K562 (cell line): Measurements from ENCODE around the gene TGFB2. TPM values are rescaled to one million over a fixed set of nuclear protein-coding genes. Genes with fewer than 3 reads are reported as not detected.

ENCODE experiments used
- ATAC-seq: fragments of 200-7000 bp; cut with Tn5 transposase; 3 replicates; pipeline ENCODE4 v1.9.1; 2020; ENCODE audit warnings: moderate library complexity
- BruUV-seq: library from RNA; stranded (reverse); fragments of 400-500 nt; replicated peaks from 2 replicates; lab custom pipeline; 2021; lab: Mats Ljungman, UMichigan
- CTCF ChIA-PET: fragments of 300-600 bp; formaldehyde crosslinking; extraction: SDS; loops from one replicate; lab custom pipeline; 2021; ENCODE audit warnings: low intra/inter-chr PET ratio; lab: Yijun Ruan, JAX
- POLR2A ChIA-PET: fragments of 300-600, 350-650 bp; sonication (Branson Sonifier 250); formaldehyde crosslinking; extraction: SDS; loops from one replicate; lab custom pipeline; 2021; ENCODE audit warnings: antibody characterized with exemption, inconsistent platforms; lab: Yijun Ruan, JAX
- DNase-seq, 4 experiments: peaks; one replicate each; pipeline versions ENCODE4 v3.0.0 to v3.0.0-alpha.2; 2011 to 2018; ENCODE audit warnings: low spot score in 3 of 4, mixed read lengths in 3 of 4; ENCODE audit errors: extremely low read depth in 1 of 4
- FAIRE-seq: peaks from 2 replicates; lab custom pipeline; 2011; peaks lifted over from hg19 to GRCh38; lab: Jason Lieb, UNC
- H2AFZ ChIP-seq: 2 replicates; pipeline ENCODE4 v1.6.0; 2011; ENCODE audit warnings: low read depth, low read length, control low read depth, inconsistent platforms
- H3K27ac ChIP-seq: fragments of 200-600 bp; 3 replicates; pipeline ENCODE4 v1.8.0; 2011; ENCODE audit warnings: low read depth, mild to moderate bottlenecking, control low read depth, inconsistent platforms, low read length, moderate library complexity, mixed read lengths; ENCODE audit errors: extremely low read depth
- H3K27me3 ChIP-seq, 2 experiments: fragments of 300-600 bp in 1 of 2; 2 replicates in 1 of 2; 3 replicates in 1 of 2; pipeline versions ENCODE4 v1.6.0 to v1.8.0; 2011; ENCODE audit warnings: inconsistent platforms in 2 of 2, low read length in 2 of 2, mild to moderate bottlenecking in 1 of 2, mixed read lengths in 1 of 2, moderate library complexity in 1 of 2; ENCODE audit not compliant: control insufficient read depth in 2 of 2, insufficient read depth in 2 of 2
- H3K36me3 ChIP-seq: fragments of 300-600 bp; 3 replicates; pipeline ENCODE4 v1.8.0; 2011; ENCODE audit warnings: mild to moderate bottlenecking, low read length, inconsistent platforms; ENCODE audit not compliant: control insufficient read depth, insufficient read depth
- H3K4me1 ChIP-seq, 2 experiments: fragments of 200-600 bp in 1 of 2; replicated peaks in 1 of 2; 2 replicates in 1 of 2; 3 replicates in 1 of 2; pipeline versions ENCODE4 v1.5.1 to v1.8.0; 2011; ENCODE audit warnings: inconsistent platforms in 2 of 2, low read length in 2 of 2, mild to moderate bottlenecking in 1 of 2, mixed read lengths in 1 of 2, moderate library complexity in 1 of 2; ENCODE audit not compliant: control insufficient read depth in 2 of 2, insufficient read depth in 2 of 2
- H3K4me2 ChIP-seq: 2 replicates; pipeline ENCODE4 v1.6.1; 2011; ENCODE audit warnings: low read length, control low read depth, inconsistent platforms, mixed read lengths; ENCODE audit not compliant: insufficient read depth
- H3K4me3 ChIP-seq: fragments of 200-600 bp; sonication (generic), shearing (Covaris generic); 2 replicates; pipeline ENCODE4 v1.5.1; 2016; ENCODE audit warnings: control low read depth, inconsistent platforms
- H3K79me2 ChIP-seq: fragments of 200-600 bp; 3 replicates; pipeline ENCODE4 v1.8.0; 2011; ENCODE audit warnings: low read length, inconsistent platforms; ENCODE audit not compliant: control insufficient read depth, insufficient read depth
- H3K9ac ChIP-seq, 2 experiments: 2 replicates each; pipeline versions ENCODE4 v1.6.0 to v1.6.1; 2011; ENCODE audit warnings: low read depth in 2 of 2, low read length in 2 of 2, control low read depth in 1 of 2, inconsistent platforms in 1 of 2, mild to moderate bottlenecking in 1 of 2, mixed read lengths in 1 of 2; ENCODE audit not compliant: insufficient read depth in 1 of 2
- H3K9me1 ChIP-seq: one replicate; pipeline ENCODE4 v1.6.0; 2011; ENCODE audit warnings: inconsistent platforms, mild to moderate bottlenecking, low read length, moderate library complexity; ENCODE audit not compliant: control insufficient read depth, insufficient read depth
- H3K9me3 ChIP-seq: replicated peaks from 2 replicates; pipeline ENCODE4 v1.5.1; 2011; ENCODE audit warnings: low read depth, low read length, inconsistent platforms; ENCODE audit not compliant: control insufficient read depth, insufficient read depth
- H4K20me1 ChIP-seq: replicated peaks from 2 replicates; pipeline ENCODE4 v1.6.1; 2011; ENCODE audit warnings: low read length, inconsistent platforms, mixed read lengths; ENCODE audit not compliant: control insufficient read depth, insufficient read depth
- CCNT2 ChIP-seq: IDR thresholded peaks from 2 replicates; pipeline ENCODE4 v1.6.1; 2011; ENCODE audit warnings: borderline replicate concordance, low read depth, mild to moderate bottlenecking, moderate library complexity, mixed read lengths, low read length; ENCODE audit not compliant: insufficient read length; ENCODE audit errors: extremely low read depth
- HDGF ChIP-seq: fragments of 450-650 bp; IDR thresholded peaks from 2 replicates; pipeline ENCODE4 v1.6.1; 2016
- L3MBTL2 ChIP-seq: fragments of 450-650 bp; IDR thresholded peaks from 2 replicates; pipeline ENCODE4 v1.6.1; 2016; ENCODE audit warnings: mild to moderate bottlenecking, moderate library complexity
- MCM2 ChIP-seq: fragments of 450-650 bp; IDR thresholded peaks from 2 replicates; pipeline ENCODE4 v1.6.1; 2017; ENCODE audit warnings: low read depth, mild to moderate bottlenecking
- NR2F6 ChIP-seq: fragments of 450-650 bp; formaldehyde crosslinking; IDR thresholded peaks from 2 replicates; pipeline ENCODE4 v1.4.0; 2020; ENCODE audit warnings: mild to moderate bottlenecking
- PHB ChIP-seq: fragments of 250-450 bp; sonication (Bioruptor Pico); IDR thresholded peaks from 2 replicates; pipeline ENCODE4 v1.5.0; 2021
- RB1 ChIP-seq: fragments of 450-650 bp; IDR thresholded peaks from 2 replicates; pipeline ENCODE4 v1.6.1; 2017; ENCODE audit warnings: low read depth, mild to moderate bottlenecking
- SAFB ChIP-seq: fragments of 200-400 bp; formaldehyde crosslinking; IDR thresholded peaks from 2 replicates; pipeline ENCODE4 v1.6.1; 2017; ENCODE audit warnings: low read depth, low read length, borderline replicate concordance
- SMARCA4 ChIP-seq: fragments of 450-650 bp; IDR thresholded peaks from 2 replicates; pipeline ENCODE4 v1.6.1; 2016
- SREBF2 ChIP-seq: sonication (generic); formaldehyde crosslinking; IDR thresholded peaks from 2 replicates; pipeline ENCODE4 v1.4.0; 2020; ENCODE audit warnings: mild to moderate bottlenecking, missing genetic modification reagents
- SRF ChIP-seq, 2 experiments: fragments of 250-450, 450-650 bp in 1 of 2; sonication (Bioruptor Pico) in 1 of 2; sonication (generic) in 1 of 2; formaldehyde crosslinking; IDR thresholded peaks; 2 replicates each; pipeline versions ENCODE4 v1.5.0 to v1.5.1; 2020 to 2022; ENCODE audit warnings: mild to moderate bottlenecking in 1 of 2, missing genetic modification reagents in 1 of 2
- YBX1 ChIP-seq: fragments of 450-650 bp; IDR thresholded peaks from 2 replicates; pipeline ENCODE4 v1.7.1; 2016; ENCODE audit warnings: mild to moderate bottlenecking
- ZC3H11A ChIP-seq: IDR thresholded peaks from 2 replicates; pipeline ENCODE4 v1.6.1; 2012; ENCODE audit warnings: low read depth, low read length, improper control_type of control experiment
- ZNF124 ChIP-seq: sonication (generic); formaldehyde crosslinking; IDR thresholded peaks from 2 replicates; pipeline ENCODE4 v1.8.1; 2022; ENCODE audit warnings: missing genetic modification reagents
- ZNF584 ChIP-seq: fragments of 200-800 bp; sonication (Bioruptor generic); IDR thresholded peaks from 2 replicates; pipeline ENCODE4 v1.6.1; 2016; ENCODE audit warnings: low read depth, mild to moderate bottlenecking, missing genetic modification characterization, missing compliant biosample characterization
- WGBS: fragments of 100-300 bp; shearing (Covaris generic); methylation state at CpG from one replicate; pipeline ENCODE4 v1.1.6; 2016; ENCODE audit warnings: low coverage, mixed read lengths; ENCODE audit not compliant: insufficient coverage; ENCODE audit errors: missing lambda C conversion rate; 5-methylcytosine and 5-hydroxymethylcytosine counted together
- in situ Hi-C: fragments of 300-500 bp; cut with MboI; formaldehyde crosslinking; loops from 4 replicates; pipeline ENCODE4 v1.15.0; 2018; ENCODE audit warnings: inconsistent platforms, mixed read lengths
- intact Hi-C: fragments of 100-400 bp; cut with micrococcal nuclease; formaldehyde crosslinking; loops from 2 replicates; pipeline ENCODE4 v1.14.2; 2022
- polyA plus RNA-seq, 8 experiments: library from polyadenylated mRNA; depleted of rRNA in 4 of 8; stranded (reverse) in 5 of 8; unstranded in 3 of 8; fragments of >200 nt; fragmentation: Nextera tagmentation in 2 of 8; fragmentation: Illumina TruSeq in 1 of 8; extraction: Ambion mirVana in 2 of 8; extraction: Trizol in 1 of 8; gene quantifications; 2 replicates each; pipeline versions ENCODE4 v1.2.1 to v1.2.3, GENCODE V29; 2011 to 2014; ENCODE audit warnings: inconsistent platforms in 1 of 8, missing spikeins in 1 of 8
- total RNA-seq, 7 experiments: library from RNA; depleted of rRNA in 6 of 7; stranded (reverse); fragments of >200 nt in 6 of 7; fragmentation: Illumina TruSeq in 2 of 7; extraction: Trizol in 2 of 7; gene quantifications; 2 replicates each; pipeline versions ENCODE4 v1.2.1 to v1.2.3, GENCODE V29; 2011 to 2021; ENCODE audit warnings: low replicate concordance in 1 of 7
- TF ChIP-seq, protein P1 (sequence below): IDR thresholded peaks from 2 replicates; pipeline ENCODE4 v1.6.1; 2014; ENCODE audit warnings: antibody characterized with exemption
- TF ChIP-seq, protein P2 (sequence below): sonication (generic); formaldehyde crosslinking; IDR thresholded peaks from 2 replicates; pipeline ENCODE4 v1.9.0; 2022; ENCODE audit warnings: mild to moderate bottlenecking, missing genetic modification reagents
- TF ChIP-seq, protein P3 (sequence below): sonication (generic); formaldehyde crosslinking; IDR thresholded peaks from 2 replicates; pipeline ENCODE4 v1.8.0; 2023; ENCODE audit warnings: mild to moderate bottlenecking, missing genetic modification reagents
- TF ChIP-seq, protein P4 (sequence below): sonication (generic); formaldehyde crosslinking; IDR thresholded peaks from 2 replicates; pipeline ENCODE4 v1.8.0; 2022; ENCODE audit warnings: mild to moderate bottlenecking, missing genetic modification reagents

TGFB2 gene
- total and polyA plus RNA-seq, 9 of the 15 experiments (the other 6 are each of a cell fraction or from before 2014, with no cell fraction given), result 0.03 to 0.41 (median 0.11) TPM; not detected in 3

DNA sequence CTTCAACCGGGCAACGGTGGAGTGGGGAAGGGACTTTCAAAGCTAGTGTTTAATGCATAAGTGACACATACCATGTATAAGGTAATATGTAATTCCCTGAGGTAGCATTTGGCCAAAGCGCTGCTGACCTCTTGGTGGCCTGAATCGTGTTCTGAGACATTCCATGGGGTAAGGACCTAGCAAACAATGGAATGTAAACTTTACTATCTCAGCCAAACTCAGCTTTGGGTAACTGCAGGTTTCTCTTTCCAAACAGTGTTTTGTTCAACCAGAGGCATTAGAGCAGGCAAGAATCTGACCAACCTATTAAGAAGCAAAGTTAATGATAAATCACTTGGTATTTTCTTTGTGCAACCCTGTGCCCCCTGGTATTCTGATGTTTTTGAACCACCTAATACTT lies 22.0 kb downstream of the TGFB2 start:
- no peak overlapping the region for H3K9ac ChIP-seq
- ATAC-seq (no peak), DNase-seq (no peak), FAIRE-seq (no peak)
- H3K27me3 ChIP-seq, result 0 out of 5 replicates have a peak, but pooled peaks cover 0 to 3% of the 10 kb centered on the region in 2 experiments
- no peaks in the 10 kb centered on the region for H3K79me2 ChIP-seq
- no peaks in the 10 kb centered on the region for H4K20me1 ChIP-seq
- no peak overlapping the region for H3K4me2 ChIP-seq
- no peaks in the 10 kb centered on the region for H3K9me3 ChIP-seq
- H3K9me1 ChIP-seq, result no peaks in the 10 kb centered on the region
- CTCF ChIA-PET, result no interaction called here
- WGBS, result 6% methylated on average over 4 of the region's 4 CpGs
- H2AFZ ChIP-seq, result no peak overlapping the region
- intact Hi-C loops, result loop anchor here (10.0 kb wide), 1 partner anchor 188 kb away; no protein-coding TSS in a partner anchor
- H3K36me3 ChIP-seq, result no peaks in the 10 kb centered on the region
- no peak overlapping the region for H3K4me3 ChIP-seq
- H3K4me1 ChIP-seq, result no peaks in the 10 kb centered on the region
- no peak overlapping the region for H3K27ac ChIP-seq
- BruUV-seq, result no TSS peak
- in situ Hi-C loops, result no loop called here
- POLR2A ChIA-PET, result no interaction called here
- TF ChIP-seq MCM2, result no peak
- no peak for TF ChIP-seq YBX1
- no peak for TF ChIP-seq SMARCA4
- TF ChIP-seq, protein P1, sequence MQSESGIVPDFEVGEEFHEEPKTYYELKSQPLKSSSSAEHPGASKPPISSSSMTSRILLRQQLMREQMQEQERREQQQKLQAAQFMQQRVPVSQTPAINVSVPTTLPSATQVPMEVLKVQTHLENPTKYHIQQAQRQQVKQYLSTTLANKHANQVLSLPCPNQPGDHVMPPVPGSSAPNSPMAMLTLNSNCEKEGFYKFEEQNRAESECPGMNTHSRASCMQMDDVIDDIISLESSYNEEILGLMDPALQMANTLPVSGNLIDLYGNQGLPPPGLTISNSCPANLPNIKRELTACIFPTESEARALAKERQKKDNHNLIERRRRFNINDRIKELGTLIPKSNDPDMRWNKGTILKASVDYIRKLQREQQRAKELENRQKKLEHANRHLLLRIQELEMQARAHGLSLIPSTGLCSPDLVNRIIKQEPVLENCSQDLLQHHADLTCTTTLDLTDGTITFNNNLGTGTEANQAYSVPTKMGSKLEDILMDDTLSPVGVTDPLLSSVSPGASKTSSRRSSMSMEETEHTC, result no peak
- TF ChIP-seq PHB (CRISPR knock-in tag), result no peak
- no peak for TF ChIP-seq ZNF584
- TF ChIP-seq CCNT2, result no peak
- no peak for TF ChIP-seq SAFB
- TF ChIP-seq, protein P2, sequence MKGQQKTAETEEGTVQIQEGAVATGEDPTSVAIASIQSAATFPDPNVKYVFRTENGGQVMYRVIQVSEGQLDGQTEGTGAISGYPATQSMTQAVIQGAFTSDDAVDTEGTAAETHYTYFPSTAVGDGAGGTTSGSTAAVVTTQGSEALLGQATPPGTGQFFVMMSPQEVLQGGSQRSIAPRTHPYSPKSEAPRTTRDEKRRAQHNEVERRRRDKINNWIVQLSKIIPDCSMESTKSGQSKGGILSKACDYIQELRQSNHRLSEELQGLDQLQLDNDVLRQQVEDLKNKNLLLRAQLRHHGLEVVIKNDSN, result no peak
- no peak for TF ChIP-seq SREBF2 (CRISPR knock-in tag)
- no peak for TF ChIP-seq ZC3H11A
- TF ChIP-seq, protein P3, sequence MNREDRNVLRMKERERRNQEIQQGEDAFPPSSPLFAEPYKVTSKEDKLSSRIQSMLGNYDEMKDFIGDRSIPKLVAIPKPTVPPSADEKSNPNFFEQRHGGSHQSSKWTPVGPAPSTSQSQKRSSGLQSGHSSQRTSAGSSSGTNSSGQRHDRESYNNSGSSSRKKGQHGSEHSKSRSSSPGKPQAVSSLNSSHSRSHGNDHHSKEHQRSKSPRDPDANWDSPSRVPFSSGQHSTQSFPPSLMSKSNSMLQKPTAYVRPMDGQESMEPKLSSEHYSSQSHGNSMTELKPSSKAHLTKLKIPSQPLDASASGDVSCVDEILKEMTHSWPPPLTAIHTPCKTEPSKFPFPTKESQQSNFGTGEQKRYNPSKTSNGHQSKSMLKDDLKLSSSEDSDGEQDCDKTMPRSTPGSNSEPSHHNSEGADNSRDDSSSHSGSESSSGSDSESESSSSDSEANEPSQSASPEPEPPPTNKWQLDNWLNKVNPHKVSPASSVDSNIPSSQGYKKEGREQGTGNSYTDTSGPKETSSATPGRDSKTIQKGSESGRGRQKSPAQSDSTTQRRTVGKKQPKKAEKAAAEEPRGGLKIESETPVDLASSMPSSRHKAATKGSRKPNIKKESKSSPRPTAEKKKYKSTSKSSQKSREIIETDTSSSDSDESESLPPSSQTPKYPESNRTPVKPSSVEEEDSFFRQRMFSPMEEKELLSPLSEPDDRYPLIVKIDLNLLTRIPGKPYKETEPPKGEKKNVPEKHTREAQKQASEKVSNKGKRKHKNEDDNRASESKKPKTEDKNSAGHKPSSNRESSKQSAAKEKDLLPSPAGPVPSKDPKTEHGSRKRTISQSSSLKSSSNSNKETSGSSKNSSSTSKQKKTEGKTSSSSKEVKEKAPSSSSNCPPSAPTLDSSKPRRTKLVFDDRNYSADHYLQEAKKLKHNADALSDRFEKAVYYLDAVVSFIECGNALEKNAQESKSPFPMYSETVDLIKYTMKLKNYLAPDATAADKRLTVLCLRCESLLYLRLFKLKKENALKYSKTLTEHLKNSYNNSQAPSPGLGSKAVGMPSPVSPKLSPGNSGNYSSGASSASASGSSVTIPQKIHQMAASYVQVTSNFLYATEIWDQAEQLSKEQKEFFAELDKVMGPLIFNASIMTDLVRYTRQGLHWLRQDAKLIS (CRISPR knock-in tag), result no peak
- TF ChIP-seq NR2F6 (CRISPR knock-in tag), result no peak
- no peak for TF ChIP-seq ZNF124 (CRISPR knock-in tag)
- TF ChIP-seq SRF (CRISPR knock-in tag; IDR thresholded peaks at IDR 0.05), result no peak
- TF ChIP-seq RB1, result no peak
- TF ChIP-seq HDGF, result no peak
- no peak for TF ChIP-seq L3MBTL2
- TF ChIP-seq, protein P4, sequence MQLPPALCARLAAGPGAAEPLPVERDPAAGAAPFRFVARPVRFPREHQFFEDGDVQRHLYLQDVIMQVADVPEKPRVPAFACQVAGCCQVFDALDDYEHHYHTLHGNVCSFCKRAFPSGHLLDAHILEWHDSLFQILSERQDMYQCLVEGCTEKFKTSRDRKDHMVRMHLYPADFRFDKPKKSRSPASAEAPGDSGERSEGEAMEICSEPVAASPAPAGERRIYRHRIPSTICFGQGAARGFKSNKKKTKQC (CRISPR knock-in tag), result no peak
